AG09319 (cell line): Measurements from ENCODE around the gene NEDD4L.

ENCODE experiments used
- DNase-seq: peaks from one replicate; pipeline ENCODE4 v3.0.0-alpha.2; 2010; ENCODE audit warnings: low read depth; ENCODE audit errors: extremely low read depth
- CTCF ChIP-seq: IDR thresholded peaks from 2 replicates; pipeline ENCODE4 v1.5.1; 2011; ENCODE audit warnings: low read depth, mild to moderate bottlenecking, inconsistent platforms, low read length, moderate library complexity

Gene NEDD4L

GRCh38 chr18:58106289-58107070 lies 62.5 kb downstream of the NEDD4L start:
- TF ChIP-seq CTCF, result no peak

GRCh38 chr18:58109256-58109655 lies 65.2 kb downstream of the NEDD4L start:
- DNase-seq, result no peak
- no peak for TF ChIP-seq CTCF

More at GRCh38 chr18:58106289-58107070, 62.5 kb downstream of the NEDD4L start:
- no peak for DNase-seq

- TF ChIP-seq CTCF, result no peak
- DNase-seq, result no peak
These were observed 66.4 kb downstream of the NEDD4L start for GRCh38 chr18:58110398-58110797.

GRCh38 chr18:58112174-58112573 lies 68.1 kb downstream of the NEDD4L start:
- no peak for DNase-seq
- no peak for TF ChIP-seq CTCF

- DNase-seq, result no peak
- TF ChIP-seq CTCF, result no peak
These were observed 69.3 kb downstream of the NEDD4L start for GRCh38 chr18:58113337-58113736.

GRCh38 chr18:58114766-58115165 lies 70.7 kb downstream of the NEDD4L start:
- no peak for TF ChIP-seq CTCF
- no peak for DNase-seq

- DNase-seq, result no peak
- no peak for TF ChIP-seq CTCF
These were observed 72.8 kb downstream of the NEDD4L start for GRCh38 chr18:58116818-58117217.
